Measurements from ENCODE around the gene CEP350. TPM values are rescaled to one million over a fixed set of nuclear protein-coding genes. Genes with fewer than 3 reads are reported as not detected.

The CEP350 gene
- total RNA-seq, 1 donor from 2014 or later, result 110 TPM

DNA sequence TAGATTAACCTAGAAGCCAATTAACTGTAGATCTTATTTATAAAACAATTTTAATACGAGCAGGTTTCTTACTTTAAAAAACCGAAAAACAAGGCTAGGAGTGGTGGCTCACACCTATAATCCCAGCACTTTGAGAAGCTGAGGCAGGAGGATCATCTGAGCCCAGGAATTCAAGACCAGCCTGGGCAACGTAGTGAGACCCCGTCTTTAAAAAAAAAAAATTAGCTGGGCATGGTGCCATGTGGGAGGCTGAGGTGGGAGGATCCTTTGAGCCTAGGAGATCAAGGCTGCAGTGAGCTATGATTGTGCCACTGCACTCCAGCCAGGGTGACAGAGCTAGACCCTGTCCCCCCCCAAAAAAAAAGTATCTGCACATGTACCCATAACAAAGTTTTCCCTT is 110.8 kb downstream of the CEP350 start:
- no peak for DNase-seq

DNA sequence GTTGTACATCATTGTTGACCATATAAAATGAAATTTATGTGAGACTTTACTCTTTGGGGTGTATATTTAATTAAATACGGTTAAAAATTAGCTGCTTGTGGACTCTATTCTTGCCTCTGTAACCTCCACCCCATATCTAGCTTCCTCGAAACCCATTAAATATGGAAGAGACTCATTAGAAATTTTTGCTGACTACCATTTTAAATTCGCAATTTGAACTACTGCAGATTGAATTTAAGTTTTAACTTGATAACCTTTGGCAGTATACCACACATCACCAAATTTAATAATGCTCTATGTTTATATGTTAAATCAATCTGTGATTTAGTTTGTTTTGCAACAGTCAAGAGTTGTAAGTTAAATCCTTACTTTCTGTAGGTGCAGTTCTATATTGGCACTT is 111.5 kb downstream of the CEP350 start:
- no peak for DNase-seq

DNA sequence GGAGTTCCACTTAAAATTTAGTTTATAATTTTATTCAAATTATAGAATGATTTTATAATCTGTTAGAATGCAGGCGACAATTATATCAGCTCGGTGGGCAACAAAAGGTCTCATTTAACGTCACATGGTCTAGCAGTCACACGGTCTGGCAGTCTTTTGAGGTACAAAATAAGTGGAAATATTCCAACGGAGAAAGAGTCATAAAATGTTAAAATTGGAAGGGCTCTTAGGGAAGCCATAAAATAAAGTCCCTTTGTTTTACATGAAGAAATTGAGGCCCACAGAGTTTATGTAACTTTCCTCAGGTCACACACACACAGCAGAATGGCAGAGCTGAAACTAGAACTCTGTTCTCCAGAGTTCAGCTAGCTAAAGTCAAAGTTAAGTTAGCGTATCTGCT is 115.7 kb downstream of the CEP350 start:
- no peak for DNase-seq

DNA sequence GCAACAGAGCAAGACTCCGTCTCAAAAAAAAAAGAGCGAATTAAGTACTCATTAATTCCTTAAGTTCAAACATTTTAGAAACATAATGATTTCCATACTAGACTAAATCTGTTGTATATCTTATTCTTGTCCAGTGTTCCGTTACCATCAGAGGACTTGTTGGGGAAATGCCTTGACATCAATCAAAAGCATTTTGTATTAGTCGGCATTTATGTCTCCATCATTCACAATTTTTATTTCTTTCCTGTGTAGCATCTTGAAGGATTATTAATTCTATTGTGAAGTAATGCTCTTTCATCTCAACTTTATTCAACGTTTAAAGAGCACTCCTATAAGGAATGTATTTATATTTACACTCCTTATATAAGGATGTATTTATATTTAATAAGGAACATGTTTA is 117.1 kb downstream of the CEP350 start:
- no peak for DNase-seq

DNA sequence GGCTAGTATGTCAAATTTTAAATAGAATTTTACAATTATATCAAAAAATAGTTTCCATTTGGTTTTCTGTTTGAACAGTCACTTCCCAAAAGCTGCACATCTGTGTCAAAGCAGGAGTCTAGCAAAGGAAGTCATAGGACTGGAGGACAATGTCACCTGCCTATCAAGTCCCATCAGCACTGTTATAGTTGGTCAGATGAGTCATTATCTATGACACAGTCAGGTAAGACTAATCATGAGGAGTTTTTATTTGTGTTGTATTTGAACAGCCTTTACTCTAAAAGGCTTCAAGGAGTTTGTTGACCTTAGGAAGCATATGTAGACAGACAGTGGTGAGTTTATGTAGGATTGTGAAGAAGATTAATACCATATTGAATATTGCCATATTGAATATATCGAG is 125.8 kb downstream of the CEP350 start:
- DNase-seq, result no peak

DNA sequence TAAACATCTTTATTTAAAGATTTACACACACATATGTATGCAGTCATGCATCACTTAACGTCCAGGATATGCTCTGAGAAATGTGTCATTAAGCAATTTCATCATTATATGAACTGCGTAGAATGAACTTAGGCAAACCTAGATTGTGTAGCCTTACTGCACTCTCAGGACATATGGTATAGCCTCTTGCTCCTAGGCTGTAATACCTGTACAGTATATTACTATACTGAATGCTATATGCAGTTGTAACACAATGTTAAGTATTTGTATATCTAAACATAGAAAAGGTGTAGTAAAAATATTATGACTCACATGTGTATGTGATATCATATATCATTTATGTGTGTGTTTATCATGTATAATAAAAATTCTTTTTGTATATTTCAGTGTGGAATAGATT is 126.9 kb downstream of the CEP350 start:
- DNase-seq, result no peak

DNA sequence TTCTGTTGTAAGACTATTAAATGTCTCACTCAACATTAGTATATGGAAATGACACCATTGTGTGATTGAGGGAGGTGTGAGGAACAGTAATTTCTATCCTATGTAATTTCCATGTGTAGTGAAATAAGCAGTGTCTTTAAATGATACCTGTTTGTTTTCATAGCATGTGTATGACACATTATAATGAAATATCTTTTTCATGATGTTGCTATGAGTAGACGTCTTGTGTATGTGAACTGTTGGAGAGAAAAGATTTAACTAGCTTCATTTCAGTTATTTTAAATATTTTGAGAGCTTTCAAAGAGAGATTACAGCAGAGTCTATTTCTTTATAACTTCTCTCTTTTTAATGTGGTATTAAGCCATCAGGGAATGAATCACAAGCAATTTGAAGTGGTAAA is 128.6 kb downstream of the CEP350 start:
- DNase-seq, result no peak

DNA sequence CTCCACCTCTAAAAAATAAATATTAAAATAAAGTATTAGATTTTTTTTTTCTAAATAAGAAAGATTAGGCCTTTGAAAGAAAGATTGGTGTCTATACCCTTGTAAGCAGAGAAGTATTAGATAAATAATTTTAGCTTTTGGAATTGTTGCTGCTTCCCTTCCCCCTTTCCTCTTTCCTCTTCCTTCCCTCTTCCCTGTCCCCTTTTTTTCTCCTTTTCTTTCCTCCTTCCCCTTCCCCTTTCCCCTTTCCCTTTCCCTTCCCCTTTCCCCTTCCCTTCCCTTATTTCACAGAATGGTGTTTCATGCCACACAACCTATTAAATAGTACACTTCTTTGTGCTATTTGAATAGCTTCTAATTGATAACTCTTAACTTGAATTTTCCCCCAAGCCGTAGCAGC is 130.3 kb downstream of the CEP350 start:
- DNase-seq, result no peak

DNA sequence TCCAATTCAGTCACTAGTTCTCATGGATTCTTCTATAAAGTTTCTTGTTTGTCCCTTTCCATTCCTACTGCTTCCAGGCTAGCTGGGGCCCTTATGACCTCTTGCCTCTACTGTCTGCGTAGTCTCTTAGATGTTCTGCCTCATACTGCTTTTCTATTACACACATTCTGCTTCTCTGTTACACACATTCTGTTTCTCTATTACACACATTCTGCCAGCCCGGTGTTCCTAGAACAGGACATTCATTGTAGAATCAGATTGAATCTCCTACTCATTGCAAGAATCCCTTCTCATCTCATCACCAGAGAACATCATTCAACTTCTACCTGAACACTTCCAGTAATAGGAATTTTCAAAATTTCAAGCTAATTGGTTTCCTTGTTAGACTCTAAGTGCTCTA is 130.7 kb downstream of the CEP350 start:
- no peak for DNase-seq

DNA sequence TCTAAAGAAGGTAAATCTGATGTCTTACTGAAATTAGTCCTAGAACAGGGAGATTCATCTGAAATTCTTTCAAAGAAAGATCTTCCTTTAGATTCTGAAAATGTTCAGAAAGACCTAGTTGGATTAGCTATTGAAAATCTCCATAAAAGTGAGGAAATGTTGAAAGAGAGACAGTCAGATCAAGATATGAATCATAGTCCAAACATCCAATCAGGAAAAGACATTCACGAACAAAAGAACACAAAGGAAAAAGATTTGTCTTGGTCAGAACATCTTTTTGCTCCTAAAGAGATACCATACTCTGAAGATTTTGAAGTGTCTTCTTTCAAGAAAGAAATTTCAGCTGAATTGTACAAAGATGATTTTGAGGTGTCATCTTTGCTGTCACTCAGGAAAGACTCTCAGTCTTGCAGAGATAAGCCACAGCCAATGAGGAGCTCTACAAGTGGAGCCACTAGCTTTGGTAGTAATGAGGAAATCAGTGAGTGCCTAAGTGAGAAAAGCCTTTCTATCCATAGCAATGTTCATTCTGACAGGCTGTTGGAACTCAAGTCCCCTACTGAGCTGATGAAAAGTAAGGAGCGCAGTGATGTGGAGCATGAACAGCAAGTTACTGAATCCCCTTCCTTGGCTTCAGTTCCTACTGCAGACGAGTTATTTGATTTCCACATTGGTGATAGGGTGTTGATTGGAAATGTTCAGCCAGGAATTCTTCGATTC is 138.5 kb downstream of the CEP350 start:
- no peak for DNase-seq

DNA sequence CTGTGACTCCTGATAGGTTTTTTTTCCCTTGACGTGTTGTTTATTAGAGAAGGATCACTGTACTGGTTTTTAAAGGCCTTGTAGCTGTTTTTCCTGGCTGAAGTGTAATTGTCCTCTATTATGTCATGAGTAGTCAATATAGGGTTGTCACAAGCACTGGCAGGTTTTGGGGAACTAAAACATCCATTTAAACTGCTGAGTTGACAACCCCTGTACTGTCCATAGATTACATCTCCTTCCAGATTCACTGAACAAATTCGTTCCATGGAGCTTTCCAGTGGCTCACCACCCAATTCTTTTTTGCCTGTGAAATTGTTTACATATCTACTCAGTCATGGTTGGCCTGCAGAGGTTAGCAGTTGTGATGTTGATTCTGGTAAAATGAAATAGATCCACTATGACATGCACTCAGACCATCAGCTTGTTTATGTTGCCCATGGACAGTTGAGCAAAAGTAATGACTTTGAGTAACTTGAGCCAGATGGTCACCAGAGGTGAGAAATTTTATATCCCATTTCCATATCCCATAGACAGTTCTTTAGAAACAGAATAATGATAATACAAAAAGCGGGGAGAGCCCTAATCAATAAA is 140.2 kb downstream of the CEP350 start:
- no peak for DNase-seq

DNA sequence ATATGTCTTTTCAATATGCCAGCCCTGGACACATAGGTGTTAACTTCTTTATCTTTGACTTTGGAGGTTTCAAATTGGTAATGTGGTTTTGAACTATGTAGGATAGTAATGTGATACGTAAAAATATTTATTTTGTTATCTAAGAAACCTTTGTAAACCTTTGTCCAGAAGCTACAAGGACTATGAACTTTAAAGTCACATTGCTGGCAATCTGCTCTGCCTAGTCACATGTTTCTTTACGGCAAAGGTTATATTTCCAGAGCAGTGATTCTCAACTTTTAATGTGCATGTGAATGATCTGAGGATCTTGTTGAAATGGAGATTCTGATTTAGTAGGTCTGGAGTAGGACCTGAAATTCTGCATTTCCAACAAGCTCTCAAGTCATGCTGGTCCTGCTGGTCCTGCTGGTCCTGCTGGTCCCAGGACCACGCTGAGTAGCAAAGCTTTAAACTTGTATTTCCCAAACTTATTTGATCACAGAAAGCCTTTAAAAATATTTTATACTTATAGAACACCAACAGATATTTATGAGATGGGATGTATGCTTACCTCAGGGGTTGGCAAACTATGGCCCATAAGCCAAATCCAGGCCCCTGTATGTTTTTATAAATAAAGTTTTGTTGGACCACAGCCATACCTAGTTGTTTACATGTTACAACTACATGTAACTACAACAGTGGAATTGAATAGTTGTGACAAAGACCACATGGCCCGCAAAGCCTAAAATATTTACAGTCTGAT is 142.1 kb downstream of the CEP350 start:
- DNase-seq, result peak; percentile 56

DNA sequence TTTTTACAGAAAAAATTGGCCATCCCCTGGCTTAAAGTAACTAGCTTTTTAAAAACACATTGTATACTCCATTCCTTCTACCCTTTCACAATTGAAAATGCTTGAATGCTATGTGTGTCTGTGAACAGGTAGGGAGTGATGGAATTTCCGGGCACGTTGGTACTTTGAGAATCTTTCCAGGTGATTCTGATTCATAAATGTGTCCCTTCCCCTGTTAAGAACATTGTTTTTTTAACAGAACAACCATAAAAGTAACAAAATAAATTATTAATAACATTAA is 142.7 kb downstream of the CEP350 start:
- no peak for DNase-seq

DNA sequence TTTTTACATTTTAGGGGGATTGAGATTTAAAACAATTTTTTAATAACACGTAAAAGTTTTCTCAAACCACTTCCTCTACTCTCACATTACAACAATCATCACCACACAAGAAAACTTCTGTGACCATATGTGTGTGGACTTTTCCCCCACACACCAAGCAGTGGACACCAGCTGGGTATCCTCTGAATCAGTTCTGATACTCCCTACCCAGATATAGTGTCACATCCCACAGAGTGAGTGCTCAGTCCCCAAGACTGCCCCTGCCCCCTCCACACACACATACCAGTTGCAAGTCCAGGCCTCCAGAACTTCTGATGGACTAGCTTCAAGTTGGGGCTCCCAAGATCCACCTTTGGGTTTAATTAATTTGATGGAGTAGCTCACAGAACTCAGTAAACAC is 146.8 kb downstream of the CEP350 start:
- no peak for DNase-seq

DNA sequence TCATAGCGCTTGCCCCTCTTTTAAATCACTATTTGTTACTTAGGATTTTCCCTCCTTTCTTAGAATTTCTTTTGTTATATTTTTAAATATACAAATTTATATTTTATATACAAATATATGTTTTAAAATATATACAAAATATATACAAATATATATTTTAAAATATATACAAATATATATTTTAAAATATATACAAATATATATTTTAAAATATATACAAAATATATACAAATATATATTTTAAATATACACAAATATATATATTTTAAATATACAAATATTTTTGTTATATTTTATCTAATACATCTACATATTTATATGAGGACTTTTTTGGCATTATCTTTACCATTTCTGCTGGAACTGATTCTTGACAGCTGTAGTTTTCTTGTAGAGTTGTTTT is 149.2 kb downstream of the CEP350 start:
- no peak for DNase-seq

DNA sequence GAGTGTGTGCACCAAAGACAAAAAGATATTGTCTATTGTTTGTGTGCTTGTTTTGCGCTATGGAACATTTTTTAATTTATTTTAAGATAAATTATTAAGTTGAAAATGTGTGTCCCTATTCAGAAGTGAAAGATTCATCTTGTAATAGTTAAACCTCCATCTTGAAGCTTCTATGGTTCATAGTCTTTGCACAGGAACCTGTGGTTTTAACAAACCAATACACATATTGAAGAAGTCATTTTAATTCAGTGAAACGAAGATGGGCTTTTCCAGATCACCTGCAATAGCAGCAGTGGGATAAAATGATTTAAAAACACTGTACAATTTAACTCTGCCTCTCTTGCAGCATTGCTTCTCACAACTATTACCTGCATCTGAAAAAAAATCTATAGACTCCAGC is 157.5 kb downstream of the CEP350 start:
- DNase-seq, result no peak

DNA sequence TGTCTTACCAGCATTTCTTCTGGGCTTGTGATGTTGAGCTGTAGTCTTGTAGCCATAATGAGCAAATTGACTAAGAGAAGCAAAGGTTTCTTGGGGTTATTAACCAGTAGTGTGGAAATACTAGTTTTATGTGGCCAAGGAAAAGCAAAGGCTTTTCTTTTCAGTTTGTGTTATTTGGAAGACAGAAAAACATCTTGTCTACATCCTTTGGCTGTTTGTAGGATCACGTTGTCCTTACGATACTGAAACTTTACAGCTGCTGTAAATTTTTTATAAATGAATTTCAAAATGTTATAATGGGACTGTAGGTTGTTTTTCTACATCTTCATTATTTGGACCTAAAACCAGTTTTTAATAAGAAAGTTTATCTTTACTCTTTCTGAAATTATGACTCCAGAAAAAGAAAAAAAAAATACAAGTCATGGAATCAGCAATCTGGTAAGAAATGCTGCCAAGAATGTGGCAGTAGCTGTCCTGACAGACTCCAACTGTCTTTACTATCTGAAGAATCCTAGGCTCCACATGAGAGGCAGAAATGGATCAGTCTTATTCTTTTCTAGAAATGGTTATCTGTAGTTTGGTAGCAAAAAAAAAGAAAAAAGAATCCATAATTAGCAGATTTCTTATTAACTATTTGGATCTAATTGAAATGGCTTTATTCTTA is 158.5 kb downstream of the CEP350 start:
- peak; percentile 13 for DNase-seq

DNA sequence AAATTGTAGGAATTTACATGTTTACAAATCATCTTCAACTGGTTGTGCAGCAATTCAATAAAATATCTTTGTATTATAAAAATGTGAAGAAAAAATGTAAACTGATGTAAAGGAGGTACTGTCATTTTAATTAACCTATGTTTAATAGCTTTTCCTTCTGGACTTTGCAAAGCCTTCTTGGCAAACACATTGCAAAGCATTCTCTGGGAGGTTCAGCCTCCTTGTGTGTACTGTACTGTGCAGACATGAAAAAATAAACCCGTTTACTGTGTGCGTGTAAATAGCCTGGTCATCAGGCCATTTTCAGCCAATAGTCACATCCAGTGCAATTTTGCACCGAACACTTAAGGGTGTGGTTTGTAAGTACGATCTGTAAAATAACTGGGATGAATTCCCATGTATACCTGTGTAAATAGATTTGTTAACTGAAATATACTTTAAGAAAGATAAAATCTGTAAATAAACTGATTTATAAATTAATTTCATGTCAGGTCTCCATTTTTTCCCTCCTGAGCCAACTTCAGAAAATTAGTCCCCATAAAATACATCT is 159.9 kb downstream of the CEP350 start:
- no peak for DNase-seq

DNA sequence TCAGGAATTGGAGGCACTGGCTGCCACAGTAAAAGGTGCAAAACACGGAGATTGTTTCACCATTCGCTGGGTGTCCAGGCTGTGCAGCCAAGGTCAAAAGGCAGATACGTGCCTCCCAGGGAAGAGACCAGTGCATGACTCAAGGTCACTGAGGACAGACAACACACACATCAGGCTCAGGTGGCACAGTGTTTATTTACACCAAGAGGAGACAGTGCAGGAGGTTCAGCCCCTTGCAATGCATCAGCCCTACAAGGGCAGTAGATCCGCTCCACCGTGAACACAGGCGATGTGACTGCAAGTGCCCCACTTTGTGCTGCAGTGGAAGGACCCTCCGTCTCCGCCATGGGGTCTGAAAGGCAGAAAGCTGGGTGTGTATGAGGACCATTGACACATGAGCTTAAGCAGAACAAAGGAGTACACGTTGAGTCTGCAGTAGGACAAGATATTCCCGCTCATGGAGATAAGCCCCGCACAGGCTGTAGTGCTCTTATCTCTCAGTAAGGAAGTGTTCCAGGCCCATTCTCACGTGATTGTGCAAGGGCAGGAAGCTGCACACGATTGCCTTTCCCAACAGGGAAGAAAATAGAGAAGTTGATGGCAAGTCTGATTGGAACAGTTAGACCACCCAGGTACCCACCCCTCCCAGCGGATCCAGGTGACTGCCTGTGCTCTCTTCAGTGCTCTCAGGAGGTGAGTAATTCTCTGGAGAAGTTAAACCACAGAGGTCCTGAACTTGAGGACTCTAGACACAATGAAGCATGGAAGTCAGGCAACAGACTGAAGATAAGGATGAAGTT is 162.6 kb downstream of the CEP350 start:
- DNase-seq, result no peak

DNA sequence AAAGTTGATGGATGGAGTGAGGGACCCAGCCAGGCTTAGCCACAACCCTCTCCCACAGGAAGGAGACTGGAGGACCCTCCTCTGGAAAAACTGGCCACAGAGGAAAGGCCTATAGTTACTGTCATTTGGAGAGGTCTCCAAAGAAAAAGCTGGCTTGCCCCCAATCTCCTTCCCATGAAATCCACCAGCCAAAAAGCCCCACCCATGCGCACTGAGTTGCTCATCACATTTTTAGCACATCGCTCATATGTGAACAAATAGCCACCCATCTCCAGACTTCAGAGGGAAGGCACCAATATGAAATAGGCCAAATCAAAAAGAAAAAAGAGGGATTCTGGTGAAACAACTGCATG is 163.1 kb downstream of the CEP350 start:
- DNase-seq, result no peak

DNA sequence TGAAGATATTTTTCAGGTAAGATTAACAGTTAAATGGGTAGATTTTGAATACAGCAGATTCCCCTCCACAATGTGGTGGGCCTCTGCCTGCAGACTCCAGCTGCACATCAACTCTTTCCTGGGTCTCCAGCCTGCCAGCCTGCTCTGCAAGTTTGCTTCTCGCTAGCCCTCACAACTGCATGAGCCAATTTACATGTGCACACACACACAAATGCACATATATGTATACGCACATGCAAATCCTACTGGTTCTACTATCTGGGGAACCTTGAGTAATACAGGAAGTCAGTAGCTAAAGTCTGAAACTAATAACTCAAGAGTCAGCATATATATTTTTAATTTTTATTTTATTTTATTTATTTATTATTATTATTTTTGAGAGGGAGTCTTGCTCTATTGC is 165.2 kb downstream of the CEP350 start:
- DNase-seq, result no peak

DNA sequence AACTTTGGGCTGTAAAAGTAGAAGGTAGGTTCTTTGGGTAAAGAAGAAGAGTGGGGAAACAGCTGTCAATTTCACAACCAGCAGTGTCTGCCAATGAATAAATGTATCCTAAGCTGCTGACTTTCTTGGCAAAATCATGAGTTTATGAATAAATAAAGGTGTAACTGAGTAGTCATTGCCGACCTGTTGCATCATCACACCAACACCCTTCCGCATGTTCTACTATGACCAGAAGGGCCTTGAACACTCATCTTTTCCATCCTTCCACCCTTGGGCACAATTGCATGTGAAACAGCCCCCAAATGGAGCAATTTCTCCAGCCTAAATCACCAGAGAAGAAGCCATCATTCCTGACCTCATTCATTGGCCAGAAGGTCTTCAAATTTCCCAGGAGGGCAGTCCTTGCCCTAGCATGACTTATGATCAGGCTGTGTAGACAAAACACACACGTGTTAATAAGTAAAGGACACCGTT is 168.9 kb downstream of the CEP350 start:
- DNase-seq, result no peak

All from tongue (tissue), 2 donors.